ENCODE measurements around the gene LILRB1.
"Not testable (repeated sequence)": the region's sequence is repeated elsewhere in the genome, so short reads cannot be mapped to it uniquely, and the experiment has no call there.

LILRB1 gene

DNA sequence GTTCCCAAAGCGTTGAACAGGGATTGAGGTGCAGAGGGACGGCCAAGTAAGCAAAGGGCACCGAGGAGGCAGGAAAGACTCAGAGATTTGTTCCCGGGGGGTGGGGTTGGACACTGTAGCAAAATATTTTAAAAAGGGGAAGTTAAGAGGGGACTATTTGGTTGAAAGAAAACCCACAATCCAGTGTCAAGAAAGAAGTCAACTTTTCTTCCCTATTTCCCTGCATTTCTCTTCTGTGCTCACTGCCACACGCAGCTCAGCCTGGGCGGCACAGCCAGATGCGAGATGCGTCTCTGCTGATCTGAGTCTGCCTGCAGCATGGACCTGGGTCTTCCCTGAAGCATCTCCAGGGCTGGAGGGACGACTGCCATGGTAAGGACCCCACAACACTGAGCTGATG lies at the start of gene LILRB1:
TSS of gene LILRB1 (plus strand) at position 223 of the 400 bp plus-strand sequence. CDS start 590 bp downstream, outside the sequence.
- DNase-seq (ENCODE audit: low read depth); H3K4me3 ChIP-seq (replicated peaks; ENCODE audit: low read depth, low read length): not testable (repeated sequence)

DNA sequence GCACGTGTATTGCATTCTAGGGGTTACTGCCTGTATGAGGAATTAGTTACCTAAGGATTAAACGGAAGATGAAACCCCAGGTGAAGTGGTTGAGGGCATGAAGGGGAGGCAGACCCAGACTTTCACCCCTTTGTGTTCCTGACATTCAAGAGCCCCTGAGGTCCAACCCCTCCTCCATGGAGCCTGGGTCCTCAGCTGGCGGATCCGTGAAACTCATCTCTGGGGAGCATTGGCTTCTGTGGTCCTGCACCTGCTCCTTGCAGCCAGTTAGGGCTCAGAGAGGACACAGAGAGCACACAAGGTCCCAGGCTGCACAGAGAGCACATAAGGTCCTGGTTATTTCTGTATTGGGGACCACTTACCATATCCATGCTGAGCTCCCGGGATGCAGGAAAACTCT lies 43.9 kb upstream of the LILRB1 start:
- TF ChIP-seq, protein P1, sequence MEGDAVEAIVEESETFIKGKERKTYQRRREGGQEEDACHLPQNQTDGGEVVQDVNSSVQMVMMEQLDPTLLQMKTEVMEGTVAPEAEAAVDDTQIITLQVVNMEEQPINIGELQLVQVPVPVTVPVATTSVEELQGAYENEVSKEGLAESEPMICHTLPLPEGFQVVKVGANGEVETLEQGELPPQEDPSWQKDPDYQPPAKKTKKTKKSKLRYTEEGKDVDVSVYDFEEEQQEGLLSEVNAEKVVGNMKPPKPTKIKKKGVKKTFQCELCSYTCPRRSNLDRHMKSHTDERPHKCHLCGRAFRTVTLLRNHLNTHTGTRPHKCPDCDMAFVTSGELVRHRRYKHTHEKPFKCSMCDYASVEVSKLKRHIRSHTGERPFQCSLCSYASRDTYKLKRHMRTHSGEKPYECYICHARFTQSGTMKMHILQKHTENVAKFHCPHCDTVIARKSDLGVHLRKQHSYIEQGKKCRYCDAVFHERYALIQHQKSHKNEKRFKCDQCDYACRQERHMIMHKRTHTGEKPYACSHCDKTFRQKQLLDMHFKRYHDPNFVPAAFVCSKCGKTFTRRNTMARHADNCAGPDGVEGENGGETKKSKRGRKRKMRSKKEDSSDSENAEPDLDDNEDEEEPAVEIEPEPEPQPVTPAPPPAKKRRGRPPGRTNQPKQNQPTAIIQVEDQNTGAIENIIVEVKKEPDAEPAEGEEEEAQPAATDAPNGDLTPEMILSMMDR (IDR thresholded peaks at IDR 0.05; ENCODE audit: low read length, missing control alignments): no peak
- DNase-seq (ENCODE audit: low read depth): no peak
- no peak overlapping the region for H3K4me3 ChIP-seq (replicated peaks; ENCODE audit: low read depth, low read length)

DNA sequence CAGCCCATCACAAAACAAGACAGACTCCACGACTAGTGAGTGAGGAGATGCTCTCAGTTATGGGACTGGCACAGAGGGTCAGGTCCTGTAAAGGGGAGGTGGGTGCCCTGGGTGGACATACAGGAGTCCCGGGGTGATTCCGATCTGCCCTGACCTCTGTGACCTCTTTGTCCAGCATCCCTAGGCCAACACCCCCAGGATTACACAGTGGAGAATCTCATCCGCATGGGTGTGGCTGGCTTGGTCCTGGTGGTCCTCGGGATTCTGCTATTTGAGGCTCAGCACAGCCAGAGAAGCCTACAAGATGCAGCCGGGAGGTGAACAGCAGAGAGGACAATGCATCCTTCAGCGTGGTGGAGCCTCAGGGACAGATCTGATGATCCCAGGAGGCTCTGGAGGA lies 43.3 kb upstream of the LILRB1 start:
- no peak for DNase-seq (ENCODE audit: low read depth)
- TF ChIP-seq, protein P1 (IDR thresholded peaks at IDR 0.05; ENCODE audit: low read length, missing control alignments): no peak
- no peak overlapping the region for H3K4me3 ChIP-seq (replicated peaks; ENCODE audit: low read depth, low read length)

DNA sequence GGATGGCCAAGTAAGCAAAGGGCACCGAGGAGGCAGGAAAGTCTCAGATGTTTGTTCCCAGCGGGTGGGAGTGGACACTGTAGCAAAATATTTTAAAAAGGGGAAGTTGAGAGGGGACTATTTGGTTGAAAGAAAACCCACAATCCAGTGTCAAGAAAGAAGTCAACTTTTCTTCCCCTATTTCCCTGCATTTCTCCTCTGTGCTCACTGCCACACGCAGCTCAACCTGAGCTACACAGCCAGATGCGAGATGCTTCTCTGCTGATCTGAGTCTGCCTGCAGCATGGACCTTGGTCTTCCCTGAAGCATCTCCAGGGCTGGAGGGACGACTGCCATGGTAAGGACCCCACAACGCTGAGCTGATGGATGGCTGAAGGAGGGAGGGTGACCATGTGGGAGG lies 36.8 kb upstream of the LILRB1 start, which contains the start of gene LILRA1:
TSS of gene LILRA1 (plus strand) at position 188 of the 400 bp plus-strand sequence. CDS start 613 bp downstream, outside the sequence.
- not testable (repeated sequence) for DNase-seq (ENCODE audit: low read depth); H3K4me3 ChIP-seq (replicated peaks; ENCODE audit: low read depth, low read length)

DNA sequence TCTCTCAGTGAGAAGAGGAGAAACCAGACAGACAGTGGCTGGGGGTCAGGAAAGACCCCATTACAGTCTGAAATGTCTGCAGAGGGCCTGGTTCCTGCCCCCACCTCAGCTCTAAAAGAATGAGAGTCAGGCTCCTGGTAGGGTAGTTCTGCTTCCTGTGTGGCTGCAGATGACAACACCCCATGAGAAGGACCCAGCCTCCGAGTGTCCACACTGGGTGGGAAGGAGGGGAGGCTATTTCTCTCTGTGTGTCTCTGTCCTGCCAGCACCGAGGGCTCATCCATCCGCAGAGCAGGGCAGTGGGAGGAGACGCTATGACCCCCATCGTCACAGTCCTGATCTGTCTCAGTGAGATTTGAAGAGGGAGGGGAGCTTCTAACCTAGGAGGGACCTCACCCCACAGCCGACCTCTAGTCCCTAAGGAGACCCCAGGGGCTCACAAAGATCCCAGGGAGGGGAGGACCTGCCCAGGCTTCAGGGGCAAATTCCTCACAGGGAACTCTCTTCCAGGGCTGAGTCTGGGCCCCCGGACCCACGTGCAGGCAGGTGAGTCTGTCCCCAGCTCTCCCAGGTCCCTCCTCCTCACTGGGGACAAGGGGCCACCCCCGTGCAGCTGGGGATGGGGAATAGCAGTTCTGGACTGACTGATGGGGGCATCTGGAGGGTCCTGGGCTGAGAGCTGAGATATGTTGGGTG lies 36.2 kb upstream of the LILRB1 start:
- not testable (repeated sequence) for H3K4me3 ChIP-seq (replicated peaks; ENCODE audit: low read depth, low read length); DNase-seq (ENCODE audit: low read depth)

DNA sequence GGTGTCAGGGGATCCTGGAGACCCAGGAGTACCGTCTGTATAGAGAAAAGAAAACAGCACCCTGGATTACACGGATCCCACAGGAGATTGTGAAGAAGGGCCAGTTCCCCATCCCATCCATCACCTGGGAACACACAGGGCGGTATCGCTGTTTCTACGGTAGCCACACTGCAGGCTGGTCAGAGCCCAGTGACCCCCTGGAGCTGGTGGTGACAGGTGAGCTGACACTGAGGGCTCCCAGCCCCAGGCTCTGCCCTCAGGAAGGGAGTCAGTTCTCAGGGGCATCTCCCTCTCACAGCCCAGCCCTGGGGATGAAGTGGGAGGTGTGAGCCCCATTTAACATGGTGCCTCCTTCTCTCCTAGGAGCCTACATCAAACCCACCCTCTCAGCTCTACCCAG lies 35.5 kb upstream of the LILRB1 start:
- TF ChIP-seq, protein P1 (IDR thresholded peaks at IDR 0.05; ENCODE audit: low read length, missing control alignments): no peak
- H3K4me3 ChIP-seq (replicated peaks; ENCODE audit: low read depth, low read length): no peak overlapping the region
- DNase-seq (ENCODE audit: low read depth): no peak

DNA sequence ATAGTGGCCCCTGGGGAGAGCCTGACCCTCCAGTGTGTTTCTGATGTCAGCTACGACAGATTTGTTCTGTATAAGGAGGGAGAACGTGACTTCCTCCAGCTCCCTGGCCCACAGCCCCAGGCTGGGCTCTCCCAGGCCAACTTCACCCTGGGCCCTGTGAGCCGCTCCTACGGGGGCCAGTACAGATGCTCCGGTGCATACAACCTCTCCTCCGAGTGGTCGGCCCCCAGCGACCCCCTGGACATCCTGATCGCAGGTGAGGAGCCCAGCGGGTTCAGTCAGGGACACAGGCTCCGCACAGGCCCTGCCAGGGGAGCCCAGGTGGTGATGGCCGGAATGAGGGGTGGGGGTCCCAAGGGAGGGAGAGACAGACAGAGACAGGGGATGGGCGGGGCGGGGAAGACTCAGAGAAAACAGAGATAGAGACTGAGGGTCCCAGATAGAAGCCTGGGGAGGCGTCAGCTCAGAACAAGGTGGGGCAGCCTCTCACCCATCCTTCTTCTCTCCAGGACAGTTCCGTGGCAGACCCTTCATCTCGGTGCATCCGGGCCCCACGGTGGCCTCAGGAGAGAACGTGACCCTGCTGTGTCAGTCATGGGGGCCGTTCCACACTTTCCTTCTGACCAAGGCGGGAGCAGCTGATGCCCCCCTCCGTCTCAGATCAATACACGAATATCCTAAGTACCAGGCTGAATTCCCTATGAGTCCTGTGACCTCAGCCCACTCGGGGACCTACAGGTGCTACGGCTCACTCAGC lies 34.4 kb upstream of the LILRB1 start:
- not testable (repeated sequence) for DNase-seq (ENCODE audit: low read depth); H3K4me3 ChIP-seq (replicated peaks; ENCODE audit: low read depth, low read length)

DNA sequence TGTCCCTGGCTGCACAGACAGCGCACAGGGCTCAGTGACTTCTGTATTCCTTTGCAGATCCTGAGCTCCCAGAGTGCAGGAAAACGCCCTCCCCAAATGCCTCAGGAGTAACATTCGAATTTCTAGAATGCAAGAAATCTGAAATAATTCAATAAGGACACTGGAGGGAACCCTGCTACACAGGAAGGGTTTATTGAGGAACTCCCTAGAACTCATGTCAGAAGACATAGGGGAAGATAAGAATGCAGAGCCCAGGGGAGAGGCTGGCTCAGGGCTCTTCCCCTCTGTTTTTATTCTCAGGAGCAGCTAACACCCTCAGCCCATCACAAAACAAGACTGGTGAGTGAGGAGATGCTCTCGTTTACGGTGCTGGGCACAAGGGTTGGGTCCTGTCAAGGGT lies 30.1 kb upstream of the LILRB1 start:
- TF ChIP-seq, protein P1 (IDR thresholded peaks at IDR 0.05; ENCODE audit: low read length, missing control alignments): no peak
- DNase-seq (ENCODE audit: low read depth): no peak
- H3K4me3 ChIP-seq (replicated peaks; ENCODE audit: low read depth, low read length): no peak overlapping the region

DNA sequence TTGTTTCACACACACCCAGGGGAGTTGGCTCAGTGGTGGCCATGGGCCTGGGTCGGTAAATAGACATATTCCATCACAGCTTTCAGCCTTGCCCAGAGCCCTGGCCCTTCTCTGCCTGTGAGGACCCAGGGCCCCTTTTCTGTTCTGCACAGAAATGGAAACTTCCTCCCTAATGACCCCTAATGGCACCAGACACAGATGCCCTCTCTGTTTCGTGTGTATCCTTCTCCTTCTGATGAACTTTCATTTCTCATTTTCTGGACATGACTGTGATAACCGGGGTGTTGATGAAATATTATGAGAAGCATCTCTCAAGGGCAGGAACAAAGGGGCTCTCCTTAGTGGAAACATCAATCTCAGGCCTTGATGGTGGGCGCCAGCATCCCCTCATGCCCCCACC lies 24.1 kb upstream of the LILRB1 start:
- TF ChIP-seq, protein P1 (IDR thresholded peaks at IDR 0.05; ENCODE audit: low read length, missing control alignments): no peak
- no peak overlapping the region for H3K4me3 ChIP-seq (replicated peaks; ENCODE audit: low read depth, low read length)
- DNase-seq (ENCODE audit: low read depth): no peak
